ENCODE measurements around the gene RHOT2.

RHOT2 gene

DNA sequence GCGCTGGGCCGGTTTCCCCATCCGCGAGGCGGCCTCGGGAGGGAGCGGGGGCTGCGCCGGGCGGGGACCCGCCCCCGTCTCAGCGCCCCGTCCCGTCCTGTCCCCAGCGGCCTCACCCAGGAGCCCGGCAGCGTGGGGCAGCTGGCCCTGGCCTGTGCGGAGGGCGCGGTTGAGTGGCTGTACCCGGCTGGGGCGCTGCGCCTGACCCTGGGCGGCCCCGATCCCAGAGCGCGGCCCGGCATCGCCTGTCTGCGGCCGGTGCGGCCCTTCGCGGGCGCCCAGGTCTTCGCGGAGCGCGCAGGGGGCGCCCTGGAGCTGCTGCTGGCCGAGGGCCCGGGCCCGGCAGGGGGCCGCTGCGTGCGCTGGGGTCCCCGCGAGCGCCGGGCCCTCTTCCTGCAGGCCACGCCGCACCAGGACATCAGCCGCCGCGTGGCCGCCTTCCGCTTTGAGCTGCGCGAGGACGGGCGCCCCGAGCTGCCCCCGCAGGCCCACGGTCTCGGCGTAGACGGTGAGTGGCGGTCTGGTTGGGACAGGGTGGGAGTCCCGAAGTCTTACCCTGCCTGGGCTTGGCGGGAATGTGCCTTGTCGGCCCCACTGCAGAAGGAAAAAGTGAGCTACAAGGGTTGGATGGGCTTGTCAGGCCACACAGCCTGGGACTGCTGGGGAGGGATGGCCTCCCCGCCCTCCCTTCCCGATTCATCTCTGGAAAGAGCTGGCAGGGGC is 47.7 kb downstream of the RHOT2 start:
- no peak for DNase-seq (ENCODE audit: low spot score)

DNA sequence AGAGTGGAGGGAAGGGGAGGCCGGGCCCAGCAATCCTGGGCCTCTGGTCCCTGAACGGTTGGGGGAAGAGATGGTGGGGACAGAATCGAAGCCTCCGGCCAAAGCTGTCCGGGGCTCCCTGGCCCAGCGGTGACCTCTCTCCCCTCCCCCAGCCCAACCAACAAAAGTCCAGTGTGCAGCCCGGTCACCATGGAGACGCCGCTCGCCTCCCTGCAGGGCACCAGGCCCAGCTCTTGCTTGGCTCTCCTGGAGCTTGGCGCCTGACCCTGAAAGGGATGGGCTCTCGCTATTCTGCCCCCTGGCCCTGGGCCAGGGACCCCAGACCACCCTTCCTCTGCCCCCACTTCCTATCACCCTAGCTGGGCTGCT is 48.3 kb downstream of the RHOT2 start:
- DNase-seq (ENCODE audit: low spot score): peak; percentile 55

DNA sequence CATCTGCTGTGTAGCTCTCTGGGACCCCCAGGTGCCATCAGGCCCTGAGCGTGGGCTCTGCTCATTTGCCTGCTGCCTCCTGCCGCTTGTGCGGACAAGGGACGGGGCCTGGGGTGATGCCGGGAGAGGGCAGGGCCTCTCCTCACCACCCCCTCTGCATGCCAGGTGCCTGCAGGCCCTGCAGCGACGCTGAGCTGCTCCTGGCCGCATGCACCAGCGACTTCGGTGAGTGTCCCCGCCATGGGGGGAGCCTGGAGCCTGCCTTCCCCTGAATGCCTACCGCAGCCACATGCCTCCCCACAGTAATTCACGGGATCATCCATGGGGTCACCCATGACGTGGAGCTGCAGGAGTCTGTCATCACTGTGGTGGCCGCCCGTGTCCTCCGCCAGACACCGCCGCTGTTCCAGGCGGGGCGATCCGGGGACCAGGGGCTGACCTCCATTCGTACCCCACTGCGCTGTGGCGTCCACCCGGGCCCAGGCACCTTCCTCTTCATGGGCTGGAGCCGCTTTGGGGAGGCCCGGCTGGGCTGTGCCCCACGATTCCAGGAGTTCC is 48.9 kb downstream of the RHOT2 start:
- DNase-seq (ENCODE audit: low spot score): no peak

DNA sequence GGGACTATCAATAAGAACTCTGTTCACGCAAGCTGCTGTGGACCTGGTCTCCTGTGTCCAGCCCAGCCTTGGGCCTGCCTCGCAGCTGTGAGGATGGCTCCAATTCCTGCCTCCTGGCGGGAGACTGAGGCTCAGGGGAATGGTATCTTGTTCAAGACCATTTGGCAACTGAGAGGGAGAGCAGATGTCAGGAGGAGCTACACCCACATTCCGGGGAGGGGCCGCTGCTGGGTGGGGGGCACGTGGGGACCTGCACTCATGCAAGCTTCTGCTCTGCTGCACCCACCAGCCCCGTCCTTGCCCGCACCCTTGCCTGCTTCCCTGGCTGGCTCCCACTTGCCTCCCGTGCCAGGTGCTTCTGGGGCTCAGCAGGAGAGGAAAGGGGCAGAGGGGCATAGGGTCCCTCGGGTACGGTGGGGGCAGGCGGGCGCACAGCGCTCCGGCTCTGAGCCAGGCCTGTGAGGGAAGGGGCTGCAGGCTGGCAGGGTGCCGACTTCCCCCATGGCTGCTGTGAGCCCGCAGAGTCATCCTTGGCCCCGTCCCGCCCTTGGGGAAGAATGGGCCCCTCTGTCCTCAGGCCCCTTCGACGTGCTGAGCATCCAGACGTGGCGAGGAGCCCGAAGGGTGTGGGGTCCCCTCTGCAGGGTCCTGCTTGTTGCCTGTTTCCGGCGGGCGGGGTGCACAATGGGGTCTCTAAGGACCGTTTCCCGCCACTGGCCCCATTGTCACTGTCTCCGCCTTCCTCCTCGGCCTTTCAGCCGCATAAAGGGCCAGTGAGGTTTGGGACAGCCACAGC is 49.7 kb downstream of the RHOT2 start:
- DNase-seq (ENCODE audit: low spot score): no peak

DNA sequence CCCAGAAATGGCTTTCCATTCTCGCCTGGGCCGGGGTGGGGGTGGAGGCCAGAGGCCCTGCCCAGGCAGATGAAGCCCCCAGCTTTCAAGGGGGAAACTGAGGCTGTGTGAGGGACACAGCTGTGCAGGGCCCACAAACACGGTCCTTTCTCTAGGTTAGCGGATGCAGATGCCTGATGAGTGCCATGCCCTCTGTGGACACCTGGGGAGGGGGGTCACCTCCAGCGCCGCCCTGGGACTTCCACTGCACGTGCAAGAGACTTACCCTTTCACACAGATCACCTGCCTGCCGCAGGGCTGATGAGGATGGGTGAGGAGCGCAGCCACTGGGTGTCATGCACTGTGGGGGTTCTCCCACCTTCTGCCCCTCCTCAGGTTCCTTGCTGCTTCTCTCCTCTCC is 50.5 kb downstream of the RHOT2 start:
- DNase-seq (ENCODE audit: low spot score): no peak

DNA sequence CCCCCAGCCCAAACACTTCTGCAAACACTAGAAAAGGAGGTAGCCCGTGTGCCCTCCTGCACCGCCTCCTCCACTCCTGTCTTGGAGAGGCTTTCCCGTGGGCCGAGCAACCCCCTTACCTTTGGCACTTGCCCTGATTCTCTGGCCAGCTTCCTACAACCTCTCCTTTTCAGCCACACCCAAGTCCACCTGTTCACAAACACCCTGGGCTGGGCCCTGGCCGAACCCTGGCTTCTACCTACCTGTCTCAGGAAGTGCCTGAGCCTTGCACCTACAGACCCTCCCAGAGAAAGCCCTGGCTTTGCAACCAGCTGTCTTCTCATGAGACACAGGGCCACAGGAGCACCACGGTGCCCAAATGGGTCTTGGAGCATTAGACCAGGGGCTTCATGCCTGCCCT is 51.0 kb downstream of the RHOT2 start:
- DNase-seq (ENCODE audit: low spot score): no peak

DNA sequence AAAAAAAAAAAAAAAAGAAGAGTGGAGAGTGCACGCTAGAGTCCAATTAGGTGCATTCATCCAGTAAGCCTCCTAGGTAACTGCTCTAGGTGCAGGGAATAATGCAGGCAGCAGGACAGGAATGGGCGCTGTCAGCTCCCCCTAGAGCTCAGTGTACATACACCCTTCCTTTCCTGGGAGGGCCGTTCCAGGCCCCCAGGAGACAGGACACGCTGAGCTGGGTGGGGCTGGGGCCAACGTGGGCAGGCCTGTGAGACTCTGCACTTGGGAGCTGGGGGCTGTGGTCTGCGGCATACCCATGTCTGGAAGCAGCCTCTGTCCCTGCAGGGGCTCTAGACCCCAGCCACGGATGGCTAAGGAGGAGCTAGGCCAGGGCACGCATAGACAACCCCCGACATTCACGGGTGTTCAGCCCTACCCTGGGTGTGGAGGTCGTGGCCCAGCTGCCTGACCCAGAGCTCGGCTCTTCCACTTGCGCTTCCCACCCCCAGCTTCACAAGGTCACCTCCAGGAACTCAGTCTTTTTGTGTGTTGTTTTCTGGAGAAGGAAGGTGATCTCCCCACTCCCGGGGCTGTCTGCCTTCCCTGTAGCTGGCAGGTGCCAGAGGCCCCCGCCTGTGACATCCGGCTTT is 52.0 kb downstream of the RHOT2 start:
- no peak for DNase-seq (ENCODE audit: low spot score)

DNA sequence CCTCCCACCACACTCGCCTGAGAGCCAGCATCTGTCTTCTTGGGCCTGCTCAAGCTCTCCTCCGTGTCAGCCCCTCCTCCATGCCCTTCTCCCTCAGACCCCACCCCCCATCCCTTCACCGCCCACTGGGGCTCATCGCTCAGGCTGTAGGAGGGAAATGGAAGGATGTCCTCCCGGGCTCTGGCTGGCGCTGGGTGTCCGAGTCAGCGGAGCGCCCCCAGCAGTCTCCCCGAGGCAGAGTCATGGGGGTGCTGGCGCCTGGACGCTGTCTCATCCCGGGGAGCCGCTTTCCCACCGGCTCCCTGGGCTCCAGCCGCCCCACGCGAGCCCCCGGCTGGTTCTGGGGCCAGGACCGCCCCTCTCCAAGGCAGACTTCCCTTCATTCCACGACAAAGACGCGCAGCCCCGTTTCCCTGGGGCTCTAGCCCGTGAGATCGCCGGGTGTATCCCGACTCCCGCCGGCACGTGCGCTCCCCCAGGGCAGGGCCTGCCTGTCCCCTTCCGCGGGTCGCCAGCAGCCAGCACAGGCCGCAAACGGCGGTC is 52.6 kb downstream of the RHOT2 start:
- peak; percentile 61 for DNase-seq (ENCODE audit: low spot score)

DNA sequence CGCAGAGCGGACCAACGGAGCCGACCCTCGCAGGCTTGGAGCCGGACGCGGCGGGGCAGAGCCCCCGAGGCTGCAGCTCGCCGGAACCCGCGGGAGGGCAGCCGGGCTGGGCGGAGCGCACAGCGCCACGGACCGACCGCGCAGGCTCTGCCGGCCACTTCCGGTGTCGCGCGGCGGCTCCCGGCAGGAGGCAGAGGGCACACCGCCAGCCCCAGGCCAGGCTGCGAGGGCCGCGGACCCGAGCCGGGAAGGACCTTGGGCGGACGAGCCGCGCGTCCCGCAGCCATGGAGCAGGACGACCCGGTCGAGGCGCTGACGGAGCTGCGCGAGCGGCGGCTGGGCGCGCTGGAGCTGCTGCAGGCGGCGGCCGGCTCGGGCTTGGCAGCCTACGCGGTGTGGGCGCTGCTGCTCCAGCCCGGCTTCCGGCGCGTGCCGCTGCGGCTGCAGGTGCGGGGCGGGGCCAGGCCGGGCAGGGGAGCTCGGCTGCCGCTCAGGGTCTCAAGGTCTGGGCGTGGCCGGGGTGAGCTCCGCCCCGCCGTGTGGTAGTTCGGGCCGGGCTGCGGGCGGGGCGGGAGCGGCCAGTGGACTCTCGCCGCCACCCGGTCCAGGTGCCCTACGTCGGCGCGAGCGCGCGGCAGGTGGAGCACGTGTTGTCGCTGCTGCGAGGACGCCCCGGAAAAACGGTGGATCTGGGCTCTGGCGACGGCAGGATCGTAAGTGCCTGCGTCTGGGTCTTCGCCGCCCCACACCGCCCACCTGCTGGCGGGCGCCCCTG is 53.2 kb downstream of the RHOT2 start, which contains the start of gene ANTKMT:
TSS of gene ANTKMT (plus strand) at position 157 of the 775 bp plus-strand sequence. CDS start at position 286, 129 bp downstream.
- DNase-seq (ENCODE audit: low spot score): peak; percentile 86

DNA sequence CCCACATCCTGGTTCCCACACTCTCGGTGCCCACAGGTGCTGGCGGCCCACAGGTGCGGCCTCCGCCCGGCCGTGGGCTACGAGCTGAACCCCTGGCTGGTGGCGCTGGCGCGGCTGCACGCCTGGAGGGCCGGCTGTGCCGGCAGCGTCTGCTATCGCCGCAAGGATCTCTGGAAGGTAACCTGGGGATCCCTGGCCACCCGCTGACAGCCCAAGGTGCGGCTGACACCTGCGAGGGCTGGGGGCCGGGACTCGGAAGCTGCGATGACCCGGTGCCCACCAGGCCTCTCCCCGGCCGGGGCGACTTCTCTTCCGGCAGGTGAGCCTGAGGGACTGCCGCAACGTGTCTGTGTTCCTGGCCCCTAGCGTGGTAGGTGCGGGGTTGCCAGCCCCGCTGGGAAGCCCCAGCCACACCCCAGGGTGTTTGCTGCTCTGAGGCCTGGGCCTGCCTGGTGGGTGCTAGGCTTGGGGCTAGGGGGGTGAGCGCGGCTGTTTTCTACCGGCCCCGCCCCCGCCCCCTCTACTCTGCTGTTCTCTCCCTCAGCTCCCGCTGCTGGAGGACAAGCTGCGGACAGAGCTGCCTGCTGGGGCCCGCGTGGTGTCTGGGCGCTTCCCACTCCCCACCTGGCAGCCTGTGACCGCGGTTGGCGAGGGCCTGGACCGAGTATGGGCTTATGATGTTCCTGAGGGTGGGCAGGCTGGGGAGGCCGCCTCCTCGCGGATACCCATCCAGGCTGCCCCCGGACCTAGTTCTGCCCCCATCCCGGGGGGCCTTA is 54.0 kb downstream of the RHOT2 start:
- no peak for DNase-seq (ENCODE audit: low spot score)

DNA sequence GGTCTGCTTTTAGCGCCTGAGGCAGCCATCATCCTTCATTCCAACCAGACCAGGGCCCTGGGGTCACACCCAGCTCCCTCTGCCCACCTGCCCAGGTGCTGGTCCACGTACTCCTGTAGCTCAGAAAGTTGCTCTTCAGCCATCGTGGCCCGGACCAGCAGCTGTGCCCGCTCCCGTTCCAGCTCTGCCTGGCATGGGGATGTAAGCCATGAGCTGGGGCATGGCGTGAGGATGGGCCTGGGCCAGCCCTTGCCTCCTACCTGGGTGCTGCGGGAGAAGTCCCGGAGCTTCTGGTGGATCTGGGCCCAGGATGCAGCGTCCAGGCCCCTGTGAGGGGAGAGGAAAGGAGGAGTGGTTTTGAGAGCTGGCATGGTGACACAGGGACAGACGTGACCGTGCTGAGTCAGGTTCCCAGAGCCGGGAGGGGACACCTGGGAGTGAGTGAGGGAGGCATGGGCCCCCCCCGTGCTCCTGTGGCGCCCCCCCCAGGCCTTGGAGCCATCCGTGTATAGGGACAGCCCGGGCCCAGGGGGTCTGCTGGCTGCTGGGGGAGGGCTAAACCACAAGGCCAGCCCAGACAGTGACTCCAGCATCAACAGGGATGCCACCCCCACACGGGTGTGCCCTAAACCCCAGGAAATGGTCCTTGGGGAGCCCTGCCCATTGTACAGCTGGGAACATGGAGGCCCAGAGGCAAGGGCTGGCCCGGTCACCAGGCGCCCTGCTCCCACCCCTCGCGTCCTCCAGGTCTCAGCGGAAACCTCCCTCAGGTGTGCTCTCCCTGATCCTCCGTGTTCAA is 55.1 kb downstream of the RHOT2 start:
- DNase-seq (ENCODE audit: low spot score): no peak

DNA sequence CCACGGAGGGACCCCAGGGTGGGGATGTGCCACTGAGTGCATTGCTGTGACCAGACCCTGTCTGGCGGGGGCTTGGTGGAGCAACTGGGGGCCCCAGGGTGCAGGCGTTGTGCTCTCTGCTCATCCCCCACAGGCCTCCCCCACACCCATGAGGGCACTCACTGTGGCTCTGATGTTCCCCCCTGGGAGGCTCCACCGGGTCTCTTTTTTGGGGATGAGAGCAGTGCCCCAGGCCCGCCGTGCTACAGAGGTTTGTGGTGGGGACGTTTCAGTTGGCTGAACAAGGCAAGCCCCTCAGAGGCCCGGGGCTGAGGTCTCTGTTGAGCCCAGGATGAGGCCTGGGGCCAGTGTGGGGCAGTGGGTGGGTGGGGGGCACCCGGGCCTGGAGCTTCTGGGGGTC is 55.8 kb downstream of the RHOT2 start:
- no peak for DNase-seq (ENCODE audit: low spot score)
